GM19193 (cell line): ENCODE results near the gene IL4.

Experiments used
- POLR2A ChIP-seq: IDR thresholded peaks from 4 replicates; pipeline ENCODE4 v1.6.1; 2011; ENCODE audit not compliant: insufficient read depth, insufficient read length; ENCODE audit errors: extremely low read depth

IL4 gene

DNA sequence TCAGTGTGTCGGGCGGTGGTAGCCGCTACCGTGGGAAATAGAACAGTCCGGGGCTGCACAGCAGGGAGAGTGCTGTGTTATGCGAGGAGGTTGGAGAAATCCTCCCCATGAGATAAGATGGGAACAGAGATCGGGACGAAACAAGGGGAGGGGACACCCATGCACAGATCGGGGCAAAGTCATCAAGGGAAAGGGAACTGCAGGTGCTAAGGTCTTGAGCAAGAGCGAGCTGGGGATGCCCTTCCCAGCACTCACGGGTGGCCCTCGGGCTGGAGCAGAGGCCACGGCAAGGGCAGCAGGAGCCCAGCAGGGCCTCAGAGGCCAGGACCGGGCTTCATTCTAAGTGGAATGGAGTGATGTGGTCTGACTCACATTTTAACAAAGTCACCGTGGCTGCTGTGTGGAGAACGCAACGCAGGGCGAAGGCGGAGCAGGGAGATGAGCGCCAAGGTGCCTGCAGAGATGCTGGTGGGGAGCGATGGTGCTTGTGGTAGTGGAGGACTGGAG, 8.2 kb upstream of the IL4 start:
- no peak for TF ChIP-seq POLR2A

- no peak for TF ChIP-seq POLR2A
These were observed 7.3 kb upstream of the IL4 start for GRCh38 chr5:132666310-132667123.

GRCh38 chr5:132667309-132667708, 6.5 kb upstream of the IL4 start:
- no peak for TF ChIP-seq POLR2A

- no peak for TF ChIP-seq POLR2A
These were observed 5.8 kb upstream of the IL4 start for GRCh38 chr5:132667761-132668705.

- TF ChIP-seq POLR2A: no peak
These were observed 4.9 kb upstream of the IL4 start for GRCh38 chr5:132668706-132669454.

GRCh38 chr5:132669455-132669820, 4.4 kb upstream of the IL4 start:
- TF ChIP-seq POLR2A: no peak

DNA sequence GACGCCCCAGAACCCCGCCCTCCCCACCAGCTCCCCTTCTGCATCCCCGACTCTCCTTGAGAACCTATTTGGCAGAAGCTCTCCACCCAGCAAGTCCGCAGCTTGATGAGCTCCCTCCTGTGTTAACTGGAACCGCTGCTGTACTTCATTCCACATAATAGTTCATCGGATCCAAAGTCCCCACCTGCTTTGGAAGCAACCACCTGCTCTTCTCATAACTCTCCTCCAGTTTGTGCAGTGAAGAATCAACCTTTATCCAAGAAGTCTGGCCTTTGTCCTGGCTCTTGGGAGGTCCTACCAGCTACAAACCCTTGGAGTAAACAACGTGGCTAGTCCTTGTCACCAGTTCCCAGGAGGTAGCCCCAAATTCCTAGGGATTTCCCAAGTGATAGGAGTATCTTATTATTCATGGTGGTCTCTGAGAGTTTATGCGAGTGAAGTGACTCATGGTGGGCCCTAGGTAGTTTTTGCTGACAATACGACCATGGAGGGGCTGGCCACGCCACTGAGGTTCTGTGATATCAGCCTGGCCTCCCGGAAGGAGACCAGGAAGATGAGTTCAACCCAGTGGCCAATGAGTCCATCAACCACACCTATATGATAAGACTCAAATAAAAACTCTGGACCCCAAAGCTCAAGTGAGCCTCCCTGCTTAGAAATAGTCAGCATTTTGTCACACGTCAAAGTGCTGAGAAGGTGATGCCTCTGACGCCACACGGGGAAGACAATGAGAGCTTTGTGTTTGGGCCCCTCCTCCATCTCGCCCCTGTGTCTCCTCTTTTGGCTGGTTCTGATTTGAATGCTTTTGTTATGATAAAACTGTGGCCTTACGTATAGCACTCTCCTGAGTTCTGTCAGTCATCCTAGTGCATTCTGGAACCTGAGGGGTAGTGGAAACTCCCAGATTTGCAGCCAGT, 3.6 kb upstream of the IL4 start:
- no peak for TF ChIP-seq POLR2A

GRCh38 chr5:132671000-132671399, 2.8 kb upstream of the IL4 start:
- no peak for TF ChIP-seq POLR2A

DNA sequence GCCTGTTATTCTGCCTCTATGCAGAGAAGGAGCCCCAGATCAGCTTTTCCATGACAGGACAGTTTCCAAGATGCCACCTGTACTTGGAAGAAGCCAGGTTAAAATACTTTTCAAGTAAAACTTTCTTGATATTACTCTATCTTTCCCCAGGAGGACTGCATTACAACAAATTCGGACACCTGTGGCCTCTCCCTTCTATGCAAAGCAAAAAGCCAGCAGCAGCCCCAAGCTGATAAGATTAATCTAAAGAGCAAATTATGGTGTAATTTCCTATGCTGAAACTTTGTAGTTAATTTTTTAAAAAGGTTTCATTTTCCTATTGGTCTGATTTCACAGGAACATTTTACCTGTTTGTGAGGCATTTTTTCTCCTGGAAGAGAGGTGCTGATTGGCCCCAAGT, 301 bp upstream of the IL4 start:
- no peak for TF ChIP-seq POLR2A

- TF ChIP-seq POLR2A: peak; percentile 64
These were observed 1.1 kb downstream of the IL4 start for GRCh38 chr5:132674671-132675506.

GRCh38 chr5:132675936-132676689, 2.3 kb downstream of the IL4 start:
- TF ChIP-seq POLR2A: no peak

DNA sequence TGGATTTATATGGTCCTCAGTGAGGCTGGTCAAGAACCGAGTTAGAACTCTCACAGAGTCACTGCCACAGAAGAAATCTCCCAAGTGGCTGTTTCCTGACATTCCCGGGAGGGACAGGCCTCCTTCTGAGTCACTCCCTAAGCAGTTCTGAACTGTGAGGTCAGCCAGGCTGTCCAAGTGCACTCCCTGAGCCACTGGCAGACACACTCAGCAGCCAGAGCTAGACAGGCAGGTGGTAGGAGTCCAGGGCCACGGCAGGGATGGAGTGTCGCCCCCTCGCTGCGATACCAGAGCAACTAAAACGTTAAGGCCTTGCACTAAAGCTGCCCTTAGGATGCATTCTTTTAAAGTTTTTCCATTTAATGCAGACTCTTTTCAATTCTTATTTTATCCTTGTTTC, 3.4 kb downstream of the IL4 start:
- TF ChIP-seq POLR2A: no peak
